Kidney epithelial cell (primary cell): Measurements from ENCODE around the gene ZNF268. TPM values are rescaled to one million over a fixed set of nuclear protein-coding genes. Genes with fewer than 3 reads are reported as not detected.

Experiments used
- DNase-seq: peaks from one replicate; pipeline ENCODE4 v3.0.0-alpha.2; 2010; ENCODE audit warnings: low read depth
- H3K27me3 ChIP-seq: 2 replicates; pipeline ENCODE4 v1.6.0; 2011; ENCODE audit warnings: low read length; ENCODE audit not compliant: control insufficient read depth, insufficient read depth
- H3K36me3 ChIP-seq: 2 replicates; pipeline ENCODE4 v1.5.1; 2011; ENCODE audit warnings: low read length; ENCODE audit not compliant: control insufficient read depth, insufficient read depth
- H3K4me3 ChIP-seq: 2 replicates; pipeline ENCODE4 v1.5.1; 2011; ENCODE audit warnings: low read depth, mild to moderate bottlenecking, control low read depth, low read length
- CTCF ChIP-seq: IDR thresholded peaks from 2 replicates; pipeline ENCODE4 v1.5.1; 2011; ENCODE audit warnings: mild to moderate bottlenecking, moderate library complexity, low read length, control low read depth, inconsistent platforms; ENCODE audit not compliant: insufficient read depth, poor library complexity, severe bottlenecking
- total RNA-seq: library from RNA; depleted of rRNA; stranded (reverse); fragments of >200 nt; gene quantifications from 2 replicates; pipeline ENCODE4 v1.2.3, GENCODE V29; 2015

Gene ZNF268
- total RNA-seq, 1 donor from 2014 or later = 26.2 TPM

DNA sequence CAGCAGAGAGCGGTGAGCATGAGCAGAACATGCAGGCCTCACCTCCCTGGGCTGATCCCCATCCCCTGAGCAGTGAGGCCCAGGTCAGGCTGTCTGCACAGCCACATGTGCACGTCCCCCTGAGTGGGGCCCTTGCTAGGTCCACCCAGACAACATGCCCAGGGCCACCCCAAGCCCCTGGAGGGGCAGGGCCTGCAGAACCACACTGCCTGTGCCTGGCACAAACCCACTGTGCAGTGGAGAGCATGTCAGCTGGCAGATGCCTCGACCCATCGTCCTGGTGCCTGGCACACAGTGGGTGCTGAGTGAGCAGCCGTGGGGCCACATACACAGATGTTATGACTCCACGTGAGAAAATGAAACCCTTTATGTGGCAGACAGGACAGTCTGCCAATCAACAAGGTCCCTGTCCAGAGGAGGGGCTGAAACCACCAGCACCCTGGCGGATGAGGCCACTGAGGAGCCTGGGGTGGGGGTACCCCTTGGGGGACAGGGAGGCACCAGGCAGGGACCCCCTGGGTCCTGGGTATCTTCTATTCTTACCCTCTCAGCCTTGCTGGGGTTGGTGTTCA lies 46.1 kb downstream of the ZNF268 start:
- Histone ChIP-seq H3K4me3 (no peak overlapping the region), H3K36me3 (no peaks in the 10 kb centered on the region), H3K27me3 (no peaks in the 10 kb centered on the region)
- no peak for DNase-seq
- no peak for TF ChIP-seq CTCF

- no peak for TF ChIP-seq CTCF
- no peaks in the 10 kb centered on the region for H3K27me3 ChIP-seq
- no peaks in the 10 kb centered on the region for H3K36me3 ChIP-seq
- no peak overlapping the region for H3K4me3 ChIP-seq
- no peak for DNase-seq
Measured at GRCh38 chr12:133231001-133231400, 49.7 kb downstream of the ZNF268 start.

DNA sequence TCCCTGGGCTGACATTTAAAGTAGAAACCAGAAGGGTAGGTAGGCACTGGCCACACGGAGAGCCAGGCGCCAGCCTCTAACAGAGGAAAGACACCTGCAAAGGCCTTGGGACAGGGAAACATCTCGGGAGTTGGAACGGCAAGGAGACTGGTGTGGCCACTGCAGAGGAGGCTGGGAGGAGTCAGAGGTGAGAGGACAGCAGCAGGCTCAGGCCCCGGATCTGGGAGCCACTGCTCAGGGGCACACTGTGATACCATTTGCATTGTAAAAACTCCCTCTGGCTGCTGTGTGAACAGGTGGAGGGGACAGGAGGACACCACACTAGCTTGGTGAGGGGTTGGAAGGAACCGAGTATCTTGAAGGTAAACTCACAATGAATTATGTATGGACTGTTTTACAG lies 51.7 kb downstream of the ZNF268 start:
- Histone ChIP-seq H3K27me3 (no peaks in the 10 kb centered on the region), H3K36me3 (no peaks in the 10 kb centered on the region), H3K4me3 (no peak overlapping the region)
- no peak for TF ChIP-seq CTCF
- DNase-seq = no peak

DNA sequence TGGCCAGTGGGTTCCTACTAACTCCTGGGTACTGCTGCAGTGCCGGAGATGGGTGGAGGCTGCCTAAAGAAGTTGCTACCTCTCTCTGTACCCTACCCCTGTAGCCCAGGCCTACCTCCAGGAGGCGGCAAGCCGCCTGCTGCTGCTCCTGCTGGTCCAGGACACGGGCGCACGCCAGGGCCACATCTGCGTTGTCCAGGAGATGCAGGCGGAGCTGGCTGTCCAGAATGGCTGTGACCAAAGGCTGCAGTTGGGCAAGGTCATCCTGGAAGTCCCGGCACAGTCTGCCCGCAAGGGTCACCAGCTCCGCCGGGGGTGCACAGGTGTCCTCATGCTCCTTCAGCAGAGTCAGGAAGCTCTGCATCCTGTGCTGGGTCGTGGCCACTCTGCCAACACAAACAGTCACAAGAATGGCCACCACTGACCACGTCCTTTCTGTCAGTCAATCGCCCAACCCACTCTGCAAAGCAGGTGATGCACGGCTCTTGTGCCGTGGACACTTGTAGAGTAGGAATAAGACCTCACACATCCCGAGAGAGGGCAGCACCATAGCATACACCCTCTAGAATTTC lies 52.8 kb downstream of the ZNF268 start:
- no peak overlapping the region for H3K4me3 ChIP-seq
- no peak for TF ChIP-seq CTCF
- DNase-seq = no peak
- no peaks in the 10 kb centered on the region for H3K27me3 ChIP-seq
- H3K36me3 ChIP-seq = no peaks in the 10 kb centered on the region

DNA sequence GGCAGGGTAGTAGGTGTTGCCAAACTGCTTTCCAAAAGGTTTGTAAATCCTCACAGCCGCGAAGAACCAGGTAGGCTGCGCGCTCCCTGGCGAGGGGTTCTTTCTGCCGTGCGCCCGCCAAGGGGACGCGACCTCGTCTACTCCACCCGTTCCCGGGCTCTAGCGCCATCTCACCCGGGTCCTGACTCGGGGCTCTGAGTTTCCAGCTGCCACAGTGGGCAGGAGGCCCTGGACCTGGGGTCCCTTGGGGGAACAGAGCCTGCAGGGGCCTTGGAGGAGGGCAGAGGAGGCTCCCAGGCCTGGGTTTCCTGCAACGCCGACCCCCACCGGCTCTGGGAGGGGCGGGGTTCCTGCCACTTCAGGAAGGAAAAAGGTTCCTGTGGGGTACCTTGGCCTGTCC lies 53.7 kb downstream of the ZNF268 start:
- Histone ChIP-seq H3K4me3 (no peak overlapping the region), H3K36me3 (no peaks in the 10 kb centered on the region), H3K27me3 (no peaks in the 10 kb centered on the region)
- no peak for DNase-seq
- TF ChIP-seq CTCF = no peak
